GM03348 (cell line): Measurements from ENCODE around the gene ACAN.

Experiments used
- DNase-seq: peaks from one replicate; pipeline ENCODE4 v3.0.0; 2012; ENCODE audit warnings: low spot score

ACAN gene

DNA sequence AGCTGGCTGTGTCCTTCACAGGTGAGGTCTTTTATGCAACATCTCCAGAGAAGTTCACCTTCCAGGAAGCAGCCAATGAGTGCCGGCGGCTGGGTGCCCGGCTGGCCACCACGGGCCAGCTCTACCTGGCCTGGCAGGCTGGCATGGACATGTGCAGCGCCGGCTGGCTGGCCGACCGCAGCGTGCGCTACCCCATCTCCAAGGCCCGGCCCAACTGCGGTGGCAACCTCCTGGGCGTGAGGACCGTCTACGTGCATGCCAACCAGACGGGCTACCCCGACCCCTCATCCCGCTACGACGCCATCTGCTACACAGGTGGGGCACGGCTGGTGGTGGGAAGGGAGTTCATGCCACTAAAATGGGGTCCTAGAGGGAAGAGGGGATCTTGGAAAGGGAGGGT, 40.1 kb downstream of the ACAN start:
- DNase-seq, result no peak

DNA sequence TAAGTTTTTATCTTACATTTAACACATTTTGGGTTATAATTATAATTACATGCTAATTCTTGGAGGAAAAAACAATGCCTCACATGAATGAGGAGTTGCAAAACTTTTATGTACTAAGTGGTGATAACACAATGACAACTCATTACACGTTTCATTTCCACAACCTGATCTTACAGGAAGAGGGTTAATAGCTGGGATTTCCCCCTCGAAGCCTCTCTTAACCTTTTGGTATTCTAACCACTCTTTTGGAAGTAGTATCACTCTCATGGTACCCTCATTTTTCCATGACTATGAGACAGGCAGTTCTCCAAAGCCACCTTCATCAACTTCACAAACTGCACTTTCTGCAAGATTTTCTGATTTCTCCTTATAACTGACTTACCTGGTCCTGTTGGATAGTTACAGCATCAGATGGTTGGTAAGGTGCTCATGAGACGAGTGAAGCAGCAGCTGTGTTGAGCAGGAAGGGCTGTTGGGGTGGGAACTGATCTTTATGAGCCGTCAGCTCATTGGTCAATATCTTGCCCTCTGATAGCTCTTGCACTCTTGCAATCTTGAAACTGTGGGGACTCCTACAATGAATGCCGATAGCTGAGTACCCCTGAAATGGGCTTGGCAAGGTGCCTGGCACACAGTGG, 41.6 kb downstream of the ACAN start:
- DNase-seq, result no peak

DNA sequence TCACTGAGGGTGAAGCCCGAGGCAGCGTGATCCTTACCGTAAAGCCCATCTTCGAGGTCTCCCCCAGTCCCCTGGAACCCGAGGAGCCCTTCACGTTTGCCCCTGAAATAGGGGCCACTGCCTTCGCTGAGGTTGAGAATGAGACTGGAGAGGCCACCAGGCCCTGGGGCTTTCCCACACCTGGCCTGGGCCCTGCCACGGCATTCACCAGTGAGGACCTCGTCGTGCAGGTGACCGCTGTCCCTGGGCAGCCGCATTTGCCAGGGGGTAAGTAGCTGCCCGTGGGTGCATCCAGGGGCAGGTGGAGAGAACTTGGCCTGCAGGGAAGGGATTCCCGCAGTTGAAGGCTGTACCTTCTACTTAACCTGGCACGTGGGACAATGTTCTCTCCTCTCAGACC, 42.4 kb downstream of the ACAN start:
- no peak for DNase-seq

DNA sequence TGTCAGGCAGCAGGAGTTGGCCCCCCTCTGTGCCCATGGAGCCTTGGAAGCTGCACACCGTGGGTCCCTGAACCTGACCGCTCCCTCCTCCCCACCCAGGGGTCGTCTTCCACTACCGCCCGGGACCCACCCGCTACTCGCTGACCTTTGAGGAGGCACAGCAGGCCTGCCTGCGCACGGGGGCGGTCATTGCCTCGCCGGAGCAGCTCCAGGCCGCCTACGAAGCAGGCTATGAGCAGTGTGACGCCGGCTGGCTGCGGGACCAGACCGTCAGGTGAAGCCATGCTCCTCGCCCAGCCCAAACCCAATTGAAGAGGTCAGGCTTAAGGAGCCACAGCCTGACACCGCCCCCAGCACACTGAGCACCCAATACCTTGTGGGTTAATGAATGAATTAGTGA, 43.9 kb downstream of the ACAN start:
- no peak for DNase-seq

DNA sequence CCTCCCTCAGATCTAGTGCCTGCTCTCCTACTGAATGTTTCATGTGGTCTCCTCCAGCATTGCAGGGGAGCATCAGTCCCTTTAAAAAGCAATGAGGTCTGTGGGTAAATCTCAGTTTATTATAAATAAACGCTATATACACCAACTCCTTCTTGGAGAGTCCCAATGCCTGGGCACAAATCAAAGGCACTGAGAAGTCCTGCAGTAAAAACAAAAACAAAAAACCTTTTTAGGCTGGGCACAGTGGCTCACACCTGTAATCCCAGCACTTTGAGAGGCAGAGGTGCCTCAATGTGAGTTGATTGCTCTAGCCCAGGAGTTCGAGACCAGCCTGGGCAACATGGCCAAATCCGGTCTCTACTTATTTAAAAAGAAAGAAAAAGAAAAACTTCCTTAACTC, 45.0 kb downstream of the ACAN start:
- no peak for DNase-seq

DNA sequence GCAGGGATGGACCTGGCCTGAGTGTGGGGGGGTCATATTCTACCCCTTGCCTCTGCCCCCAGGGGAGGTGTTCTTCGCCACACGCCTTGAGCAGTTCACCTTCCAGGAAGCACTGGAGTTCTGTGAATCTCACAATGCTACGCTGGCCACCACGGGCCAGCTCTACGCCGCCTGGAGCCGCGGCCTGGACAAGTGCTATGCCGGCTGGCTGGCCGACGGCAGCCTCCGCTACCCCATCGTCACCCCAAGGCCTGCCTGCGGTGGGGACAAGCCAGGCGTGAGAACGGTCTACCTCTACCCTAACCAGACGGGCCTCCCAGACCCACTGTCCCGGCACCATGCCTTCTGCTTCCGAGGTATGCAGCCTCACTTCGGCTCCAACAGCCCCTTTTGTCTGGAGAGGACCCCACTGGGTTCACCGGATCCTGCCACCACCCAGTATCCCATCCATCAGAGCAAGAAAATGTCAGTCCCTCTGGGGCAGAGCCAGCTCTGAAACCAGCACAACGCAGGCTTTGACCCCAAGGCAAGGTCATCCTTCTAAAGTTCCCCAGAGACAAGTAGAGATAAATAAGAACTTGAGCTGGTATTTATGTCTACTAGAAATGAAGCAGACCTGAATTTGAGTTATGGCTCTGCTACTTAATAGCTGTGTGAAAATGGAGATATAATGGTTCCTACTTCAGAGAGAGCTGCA, 46.3 kb downstream of the ACAN start:
- DNase-seq, result no peak

DNA sequence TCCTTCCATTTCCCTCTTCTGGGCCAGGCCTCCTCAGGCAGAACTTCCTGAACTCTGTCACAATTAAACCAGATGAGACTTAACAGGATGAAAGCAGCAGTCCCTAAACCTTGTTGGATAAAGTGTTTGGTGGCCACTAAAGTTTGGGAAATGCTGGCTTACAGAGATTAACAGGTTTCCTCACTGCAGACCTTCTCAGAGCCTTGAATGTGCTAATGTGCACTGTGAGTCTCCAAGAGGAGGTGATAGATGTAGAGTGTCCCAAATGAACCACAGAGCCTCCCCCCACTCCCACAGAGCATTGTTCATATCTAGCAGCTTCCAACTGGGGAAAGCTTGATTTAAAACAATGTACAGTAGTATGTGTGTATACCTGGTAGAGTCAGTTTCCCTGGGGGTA, 49.2 kb downstream of the ACAN start:
- DNase-seq, result no peak

DNA sequence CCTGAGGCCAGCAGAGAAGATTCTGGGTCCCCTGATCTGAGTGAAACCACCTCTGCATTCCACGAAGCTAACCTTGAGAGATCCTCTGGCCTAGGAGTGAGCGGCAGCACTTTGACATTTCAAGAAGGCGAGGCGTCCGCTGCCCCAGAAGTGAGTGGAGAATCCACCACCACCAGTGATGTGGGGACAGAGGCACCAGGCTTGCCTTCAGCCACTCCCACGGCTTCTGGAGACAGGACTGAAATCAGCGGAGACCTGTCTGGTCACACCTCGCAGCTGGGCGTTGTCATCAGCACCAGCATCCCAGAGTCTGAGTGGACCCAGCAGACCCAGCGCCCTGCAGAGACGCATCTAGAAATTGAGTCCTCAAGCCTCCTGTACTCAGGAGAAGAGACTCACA, 55.7 kb downstream of the ACAN start:
- no peak for DNase-seq

DNA sequence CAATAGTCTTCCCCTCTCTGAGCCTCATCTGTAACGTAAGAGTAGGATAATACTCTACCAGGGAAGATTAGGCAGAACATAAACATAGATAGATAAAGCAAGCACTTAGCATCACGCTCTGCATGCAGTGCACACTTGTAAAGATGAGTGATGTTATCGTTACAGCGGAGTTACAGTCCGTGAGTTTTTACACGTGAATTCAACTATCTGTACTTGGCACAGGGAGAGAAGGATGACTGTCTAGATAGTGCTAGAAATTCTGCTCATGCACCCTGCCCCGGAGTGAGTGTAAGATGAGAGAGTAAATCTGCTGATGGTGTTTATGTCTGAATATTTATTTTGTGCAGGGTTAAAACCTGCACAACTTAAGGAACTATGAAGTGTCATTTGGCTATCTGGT, 56.3 kb downstream of the ACAN start:
- no peak for DNase-seq

DNA sequence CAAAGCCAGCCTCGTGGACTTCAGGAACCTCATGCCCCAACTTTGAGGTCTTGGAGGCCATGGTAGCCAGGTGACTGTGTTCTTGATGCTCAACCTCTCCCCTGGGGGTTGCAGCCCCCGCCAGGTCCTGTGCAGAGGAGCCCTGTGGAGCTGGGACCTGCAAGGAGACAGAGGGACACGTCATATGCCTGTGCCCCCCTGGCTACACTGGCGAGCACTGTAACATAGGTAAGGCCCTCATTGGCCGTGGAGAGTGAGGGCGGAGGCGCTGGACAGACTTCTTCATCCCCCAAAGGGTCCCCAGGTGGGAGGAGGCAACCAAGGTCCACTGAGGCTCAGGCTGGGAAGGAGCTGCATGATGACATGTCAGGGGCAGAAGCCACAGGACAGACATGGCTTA, 57.0 kb downstream of the ACAN start:
- no peak for DNase-seq

DNA sequence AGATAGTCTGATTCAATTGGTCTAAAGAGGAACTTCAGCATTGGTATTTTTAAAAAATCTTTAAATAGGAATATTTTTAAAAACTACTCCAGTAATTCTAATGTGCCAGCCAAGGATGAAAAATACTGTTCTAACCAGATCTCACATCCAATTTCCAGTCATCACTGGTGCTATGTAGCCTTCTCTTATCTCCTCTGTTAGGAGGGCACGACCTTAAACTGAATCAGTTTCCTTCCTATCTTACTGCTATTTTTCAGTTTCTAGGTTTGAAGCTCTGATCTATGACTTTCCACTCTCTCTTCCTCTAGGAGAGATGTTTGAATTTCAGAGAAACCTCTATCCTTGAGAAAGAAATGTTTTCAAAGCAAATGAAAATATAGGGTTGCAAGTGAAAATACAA, 60.2 kb downstream of the ACAN start:
- DNase-seq, result no peak

DNA sequence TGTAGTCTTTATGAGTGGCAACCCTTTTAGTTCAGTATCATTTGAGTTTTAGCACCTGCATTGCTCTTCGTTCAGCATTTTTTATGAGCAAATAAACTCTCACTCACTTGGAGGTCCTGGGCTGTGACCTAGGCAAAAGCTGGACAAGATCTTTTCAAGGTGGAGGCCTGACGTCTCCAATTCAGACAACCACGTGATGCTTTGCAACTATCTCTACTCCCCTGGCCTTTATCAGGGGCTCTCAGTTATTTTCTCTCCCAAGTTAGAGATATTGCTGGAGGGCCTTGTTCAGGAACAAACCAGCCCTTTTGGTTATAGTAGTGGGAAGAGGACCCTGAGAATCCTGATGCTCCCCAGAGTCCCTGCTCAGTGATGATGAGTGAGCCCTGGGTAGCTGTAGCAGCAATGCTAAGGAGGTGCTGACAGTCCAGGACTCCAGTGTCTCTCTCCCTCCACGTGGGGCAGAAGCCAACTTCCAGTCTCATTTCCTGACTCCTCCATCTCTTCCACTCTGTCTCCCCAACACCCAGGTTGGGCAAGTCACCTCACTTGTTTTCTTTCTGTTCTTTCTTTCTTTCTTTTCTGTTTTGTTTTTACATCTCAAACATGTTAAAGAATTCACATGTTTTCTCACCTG, 61.7 kb downstream of the ACAN start:
- no peak for DNase-seq

DNA sequence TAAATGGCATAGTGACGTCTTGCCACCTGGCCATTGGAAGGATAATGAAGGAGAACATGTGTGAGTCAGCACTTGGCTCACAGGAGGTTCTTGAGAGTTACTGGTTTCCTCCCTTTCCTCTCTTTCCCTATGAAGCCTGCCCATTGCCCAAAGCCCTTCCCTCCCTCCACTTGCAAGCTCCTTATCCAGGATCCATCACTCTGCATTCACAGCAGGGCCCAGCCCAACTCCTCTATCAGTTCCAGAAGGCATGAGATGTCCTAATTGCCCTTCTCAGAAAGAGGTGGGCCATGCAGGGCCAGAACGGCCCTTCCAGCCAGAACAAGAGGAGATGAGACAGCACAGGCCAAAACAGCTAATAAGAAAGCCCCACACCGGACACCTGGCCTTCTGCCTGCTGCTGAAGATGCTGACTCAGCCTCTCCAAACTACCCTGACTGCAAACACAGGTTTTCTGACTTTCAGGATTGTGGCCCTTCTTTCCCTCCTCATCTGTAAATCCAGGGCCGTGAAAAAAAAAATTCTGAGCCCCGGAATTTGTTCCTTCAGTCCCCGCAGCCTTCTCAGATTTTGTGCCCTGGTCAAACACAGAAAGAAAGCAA, 62.4 kb downstream of the ACAN start:
- no peak for DNase-seq

DNA sequence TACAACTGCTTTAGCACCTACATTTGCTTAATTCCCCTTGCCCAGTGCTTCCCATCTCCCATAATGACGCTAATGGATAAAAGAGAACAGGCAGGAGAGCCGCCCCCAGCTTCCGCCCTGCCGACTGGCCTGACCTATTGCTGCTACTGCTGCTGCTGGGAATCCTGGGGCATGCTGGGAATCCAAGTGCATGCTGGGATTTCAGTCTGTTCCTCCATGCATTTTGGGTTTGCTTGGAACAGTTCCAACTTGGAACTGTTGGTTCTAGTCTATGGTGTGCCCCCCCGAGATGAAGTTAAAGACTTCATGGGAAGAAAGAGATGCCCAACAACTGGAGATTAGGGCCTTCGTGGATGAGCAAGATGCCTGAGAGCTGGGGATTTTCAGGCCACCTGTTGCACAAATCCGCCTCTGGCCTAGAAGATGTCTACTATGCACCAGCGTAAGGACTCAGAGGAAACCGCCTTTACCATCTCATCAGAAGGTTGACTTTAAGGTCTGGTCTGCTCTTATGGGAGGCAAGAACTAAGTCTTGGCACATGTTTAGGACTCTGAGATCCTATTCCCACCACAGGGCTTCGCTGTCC, 63.2 kb downstream of the ACAN start:
- DNase-seq, result no peak

DNA sequence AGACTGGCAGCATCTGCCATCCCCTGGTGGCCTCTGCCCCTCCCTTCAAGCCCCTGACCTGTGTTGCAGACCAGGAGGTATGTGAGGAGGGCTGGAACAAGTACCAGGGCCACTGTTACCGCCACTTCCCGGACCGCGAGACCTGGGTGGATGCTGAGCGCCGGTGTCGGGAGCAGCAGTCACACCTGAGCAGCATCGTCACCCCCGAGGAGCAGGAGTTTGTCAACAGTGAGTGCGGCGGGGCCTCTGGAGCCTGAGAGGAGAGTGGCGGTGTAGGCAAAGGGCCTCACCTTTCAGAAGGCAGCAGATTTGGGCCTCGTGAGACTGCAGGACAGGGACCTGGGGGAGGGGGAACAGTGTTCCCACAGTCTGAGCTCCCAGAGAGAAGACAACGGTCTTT, 68.1 kb downstream of the ACAN start:
- no peak for DNase-seq

DNA sequence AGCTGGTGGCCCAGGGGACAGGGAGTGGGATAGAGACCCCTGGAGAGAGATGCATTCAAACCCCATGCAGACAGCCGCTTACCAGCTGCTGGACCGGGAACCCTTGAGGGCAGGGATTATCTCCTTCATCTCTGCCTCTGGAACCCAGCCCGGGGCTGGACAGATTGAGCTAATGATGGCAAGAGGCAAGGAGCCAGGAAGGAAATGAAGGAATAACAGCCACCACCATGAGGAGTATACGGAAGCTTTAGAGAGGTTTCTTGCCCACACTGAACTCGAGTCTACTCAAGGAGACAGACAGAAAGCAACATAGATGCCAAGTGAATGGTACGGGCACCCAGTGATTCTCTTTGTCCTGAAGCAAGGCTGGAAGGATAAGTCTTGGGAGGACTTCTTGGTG, 68.9 kb downstream of the ACAN start:
- DNase-seq, result no peak

DNA sequence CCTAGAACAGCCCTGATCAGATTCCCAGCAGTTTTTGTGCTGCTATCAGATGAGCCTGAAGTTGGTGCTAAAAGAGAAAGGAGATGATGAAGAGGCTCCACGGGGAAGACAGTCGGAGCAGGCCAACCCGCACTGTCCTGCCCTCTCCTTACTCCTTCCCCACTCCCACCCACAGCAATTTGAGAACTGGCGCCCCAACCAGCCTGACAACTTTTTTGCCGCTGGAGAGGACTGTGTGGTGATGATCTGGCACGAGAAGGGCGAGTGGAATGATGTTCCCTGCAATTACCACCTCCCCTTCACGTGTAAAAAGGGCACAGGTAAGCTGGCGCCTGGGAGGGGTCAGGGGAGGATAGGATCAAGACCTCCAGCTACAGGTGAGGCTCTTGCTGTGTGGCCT, 69.5 kb downstream of the ACAN start:
- no peak for DNase-seq

DNA sequence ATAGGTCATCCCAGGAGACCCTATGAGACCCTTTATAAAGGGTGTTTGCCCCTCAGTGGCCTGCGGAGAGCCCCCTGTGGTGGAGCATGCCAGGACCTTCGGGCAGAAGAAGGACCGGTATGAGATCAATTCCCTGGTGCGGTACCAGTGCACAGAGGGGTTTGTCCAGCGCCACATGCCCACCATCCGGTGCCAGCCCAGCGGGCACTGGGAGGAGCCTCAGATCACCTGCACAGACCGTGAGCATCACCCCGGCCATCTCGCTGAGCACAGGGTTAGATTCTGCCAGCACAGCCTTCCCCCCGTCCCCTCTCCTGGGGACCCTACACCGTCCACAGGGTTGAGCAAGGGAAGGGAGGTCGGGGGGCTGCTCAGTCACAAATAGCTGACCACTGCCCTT, 70.5 kb downstream of the ACAN start:
- no peak for DNase-seq

DNA sequence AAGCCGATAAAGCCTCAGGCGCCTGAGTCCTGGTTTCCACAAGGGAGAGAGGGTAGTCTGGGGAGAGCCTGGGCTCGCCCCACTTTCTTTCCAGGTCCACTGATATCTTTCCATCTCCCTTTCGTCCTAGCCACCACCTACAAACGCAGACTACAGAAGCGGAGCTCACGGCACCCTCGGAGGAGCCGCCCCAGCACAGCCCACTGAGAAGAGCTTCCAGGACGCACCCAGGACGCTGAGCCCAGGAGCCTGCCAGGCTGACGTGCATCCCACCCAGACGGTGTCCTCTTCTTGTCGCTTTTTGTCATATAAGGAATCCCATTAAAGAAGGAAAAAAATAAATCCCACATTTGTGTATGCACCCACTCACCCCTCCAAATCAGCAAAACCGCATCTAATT, 71.0 kb downstream of the ACAN start:
- no peak for DNase-seq

DNA sequence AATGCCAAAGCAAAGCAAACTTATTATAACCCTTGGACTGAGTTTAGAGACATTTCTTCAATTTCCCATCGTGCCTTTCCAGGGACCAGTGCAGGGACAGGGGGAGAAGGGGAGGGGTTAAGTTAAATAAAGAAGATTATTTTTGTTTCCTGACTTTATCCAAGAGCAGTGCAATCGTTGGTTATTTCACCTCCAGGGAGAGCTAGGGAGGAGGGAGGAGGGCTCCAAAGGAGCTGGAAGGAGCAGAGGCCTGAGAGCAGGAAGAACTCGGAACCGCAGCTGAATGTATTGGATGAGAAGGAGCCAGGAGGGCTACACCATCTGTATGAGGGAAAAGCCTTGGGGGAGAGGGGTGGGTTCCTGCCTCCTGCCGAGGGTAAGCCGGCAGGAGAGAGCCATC, 71.4 kb downstream of the ACAN start:
- DNase-seq, result no peak

DNA sequence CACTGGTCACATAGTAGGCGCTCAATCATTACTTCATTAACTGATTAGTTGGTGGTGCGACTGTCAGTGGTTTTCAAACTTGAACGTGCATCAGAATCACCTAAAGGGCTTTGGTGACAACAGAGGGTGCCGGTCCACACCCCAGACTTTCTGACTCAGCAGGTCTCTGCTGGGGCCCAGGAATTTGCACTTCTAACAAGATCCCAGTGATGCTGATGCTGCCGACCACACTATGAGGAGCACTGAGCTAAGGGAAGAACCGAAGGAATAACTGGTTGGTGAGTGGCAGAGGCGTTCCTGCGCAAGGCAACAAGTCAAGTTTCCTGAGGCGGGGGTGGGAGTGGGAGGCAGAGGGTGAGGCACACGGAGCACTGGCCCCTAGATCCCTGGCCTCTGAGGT, 73.3 kb downstream of the ACAN start:
- no peak for DNase-seq

DNA sequence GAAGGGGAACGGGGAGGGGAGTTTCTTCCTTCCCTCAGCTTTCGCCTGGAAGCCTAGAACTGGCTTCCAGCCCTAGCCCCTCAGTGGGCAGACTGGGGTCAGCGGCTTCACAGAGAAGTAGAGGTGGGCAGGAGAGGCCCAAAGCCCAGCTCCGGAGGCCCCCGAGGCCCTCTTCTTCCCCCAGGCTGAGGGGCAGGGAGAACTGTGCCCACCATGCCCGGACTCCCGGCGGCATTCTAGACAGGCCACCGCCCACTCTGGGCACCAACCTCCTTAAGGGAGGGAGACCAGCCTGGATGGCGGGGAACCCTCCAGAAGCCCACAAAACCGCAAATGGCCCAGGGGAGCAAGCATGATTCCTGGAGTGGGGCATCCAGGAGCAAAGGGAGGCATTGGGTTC, 74.2 kb downstream of the ACAN start:
- no peak for DNase-seq

DNA sequence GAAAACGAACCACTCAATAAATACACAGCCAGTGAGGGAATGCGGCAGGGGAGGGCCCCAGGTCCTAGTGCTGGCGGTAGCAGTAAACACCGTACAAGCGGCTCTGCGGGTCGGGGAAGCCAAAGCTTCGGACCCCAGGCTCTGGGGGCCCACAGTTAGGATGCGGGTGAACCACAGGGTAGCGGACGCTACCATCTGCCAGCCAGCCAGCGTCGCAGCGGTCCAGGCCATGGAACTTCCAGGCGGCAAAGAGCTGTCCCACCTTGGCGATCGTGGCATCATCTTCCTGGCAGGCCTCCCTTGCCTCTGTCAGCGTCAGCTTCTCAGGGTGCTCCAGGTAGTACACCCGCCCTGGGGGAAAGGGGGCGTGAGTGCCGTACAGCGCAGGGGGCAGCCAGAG, 74.7 kb downstream of the ACAN start:
- no peak for DNase-seq
